Measurements from ENCODE around the gene SPRYD7.
"Not testable (repeated sequence)": the region's sequence is repeated elsewhere in the genome, so short reads cannot be mapped to it uniquely, and the experiment has no call there.

Gene SPRYD7

GRCh38 chr13:49932066-49932465, 4.1 kb downstream of the SPRYD7 start:
- DNase-seq: no peak

GRCh38 chr13:49927755-49928154, 8.4 kb downstream of the SPRYD7 start:
- DNase-seq: no peak

GRCh38 chr13:49925881-49926418, 10.2 kb downstream of the SPRYD7 start:
- no peak for DNase-seq

GRCh38 chr13:49922301-49922700, 13.8 kb downstream of the SPRYD7 start:
- DNase-seq: no peak

GRCh38 chr13:49920969-49921368, 15.2 kb downstream of the SPRYD7 start:
- not testable (repeated sequence) for DNase-seq

- not testable (repeated sequence) for DNase-seq
Observed at GRCh38 chr13:49918106-49918505, 18.0 kb downstream of the SPRYD7 start.

- no peak for DNase-seq
Observed at GRCh38 chr13:49914947-49915346, 21.2 kb downstream of the SPRYD7 start.

- DNase-seq: no peak
Observed at GRCh38 chr13:49908637-49909036, 27.5 kb downstream of the SPRYD7 start.

GRCh38 chr13:49904729-49905456, 31.2 kb downstream of the SPRYD7 start:
- no peak for DNase-seq

GRCh38 chr13:49898792-49899191, 37.3 kb downstream of the SPRYD7 start:
- DNase-seq: no peak

GRCh38 chr13:49897713-49898112, 38.4 kb downstream of the SPRYD7 start:
- DNase-seq: no peak

GRCh38 chr13:49895826-49896225, 40.3 kb downstream of the SPRYD7 start:
- DNase-seq: no peak

GRCh38 chr13:49893591-49893990, 42.5 kb downstream of the SPRYD7 start:
- no peak for DNase-seq

- DNase-seq: no peak
Observed at GRCh38 chr13:49890376-49890775, 45.8 kb downstream of the SPRYD7 start.

- no peak for DNase-seq
Observed at GRCh38 chr13:49878682-49879081, 57.5 kb downstream of the SPRYD7 start.

- no peak for DNase-seq
Observed at GRCh38 chr13:49877629-49878218, 58.4 kb downstream of the SPRYD7 start.

- DNase-seq: no peak
Observed at GRCh38 chr13:49874430-49874829, 61.7 kb downstream of the SPRYD7 start.

- DNase-seq: no peak
Observed at GRCh38 chr13:49869519-49869918, 66.6 kb downstream of the SPRYD7 start.

GRCh38 chr13:49867834-49868233, 68.3 kb downstream of the SPRYD7 start:
- no peak for DNase-seq

- DNase-seq: no peak
Observed at GRCh38 chr13:49865218-49865617, 70.9 kb downstream of the SPRYD7 start.

- DNase-seq: no peak
Observed at GRCh38 chr13:49864509-49864908, 71.6 kb downstream of the SPRYD7 start.
